ENCODE results near the gene OLFML2B. TPM values are rescaled to one million over a fixed set of nuclear protein-coding genes. Genes with fewer than 3 reads are reported as not detected.

The OLFML2B gene
- total RNA-seq, 4 donors from 2014 or later = 2.7 to 5.2 (median 3.6) TPM

DNA sequence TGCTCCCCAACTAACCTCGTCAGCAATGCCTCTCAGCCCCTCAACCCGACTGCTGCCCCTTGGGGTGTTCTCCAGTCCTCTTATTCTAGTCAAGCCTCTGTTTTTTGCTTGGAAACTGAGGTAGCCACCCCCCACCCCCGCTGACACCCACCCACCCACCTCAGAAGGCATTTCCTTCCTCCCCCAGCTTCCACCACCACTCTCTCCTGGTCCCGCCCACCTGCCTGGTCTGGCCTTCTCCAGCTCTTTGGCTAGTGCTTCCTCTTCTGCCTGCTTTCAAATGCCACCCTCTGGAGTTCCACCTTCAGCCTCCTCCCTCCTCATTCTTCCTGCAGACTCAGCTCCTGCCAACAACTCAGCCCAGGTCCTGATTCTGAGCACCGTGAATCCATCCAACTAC, 35.3 kb downstream of the OLFML2B start:
- 76% methylated on average over 5 of the region's 5 CpGs for WGBS
- no peaks in the 10 kb centered on the region for H3K27me3 ChIP-seq
- no peak overlapping the region for H3K27ac ChIP-seq
- peaks cover 13% of the 10 kb centered on the region for H3K36me3 ChIP-seq
- no peaks in the 10 kb centered on the region for H3K9me3 ChIP-seq
- H3K4me3 ChIP-seq = no peak overlapping the region
- no peak for DNase-seq (ENCODE audit: low spot score in 2 of 2)
- TF ChIP-seq POLR2A (IDR thresholded peaks at IDR 0.05) = no peak
- peaks cover 15% of the 10 kb centered on the region for H3K4me1 ChIP-seq

DNA sequence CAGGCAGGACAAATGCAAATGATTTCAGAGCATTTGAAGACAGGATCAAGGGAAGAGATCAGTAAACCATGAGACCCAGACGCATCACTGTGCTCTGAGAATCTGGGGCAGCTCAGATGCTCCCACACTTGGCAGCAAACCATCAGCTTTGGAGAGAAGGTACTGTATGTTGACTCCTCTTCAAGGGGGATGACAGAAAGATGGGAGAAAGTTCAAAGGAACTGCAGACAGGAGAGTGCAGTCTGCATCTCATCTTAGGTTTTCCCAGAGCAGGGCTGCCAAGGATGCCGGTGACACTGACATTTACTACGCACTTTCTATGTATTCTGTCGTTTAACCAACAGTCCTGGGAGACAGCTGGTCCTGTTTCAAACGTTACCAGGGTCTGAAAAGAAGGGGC, 35.8 kb downstream of the OLFML2B start:
- H3K36me3 ChIP-seq = peaks cover 13% of the 10 kb centered on the region
- WGBS = 81% methylated on average over 5 of the region's 5 CpGs
- no peak overlapping the region for H3K4me3 ChIP-seq
- no peaks in the 10 kb centered on the region for H3K27me3 ChIP-seq
- no peak overlapping the region for H3K27ac ChIP-seq
- TF ChIP-seq POLR2AphosphoS5 (IDR thresholded peaks at IDR 0.05) (no peak), CTCF (IDR thresholded peaks at IDR 0.05) (no peak), POLR2A (IDR thresholded peaks at IDR 0.05) (no peak), EP300 (IDR thresholded peaks at IDR 0.05) (no peak)
- no peak for DNase-seq (ENCODE audit: low spot score in 2 of 2)
- H3K4me1 ChIP-seq = peaks cover 15% of the 10 kb centered on the region
- no peaks in the 10 kb centered on the region for H3K9me3 ChIP-seq

DNA sequence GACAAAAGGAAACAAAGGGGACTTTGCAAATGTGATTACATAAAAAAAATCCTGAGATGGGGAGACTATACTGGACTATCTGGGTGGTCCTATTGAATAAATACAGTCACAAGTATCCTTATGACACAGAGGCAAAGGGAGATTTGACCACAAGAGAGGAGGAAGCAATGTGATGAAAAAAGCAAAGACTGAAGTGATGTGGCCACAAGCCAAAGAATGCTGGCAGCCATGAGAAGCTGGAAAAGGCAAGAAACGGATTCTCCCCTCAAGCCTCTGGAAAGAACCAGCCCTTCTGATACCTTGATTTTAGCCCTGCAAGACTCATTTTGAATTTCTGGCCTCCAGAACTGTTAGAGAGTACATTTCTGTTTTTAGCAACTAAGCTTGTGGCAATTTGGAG, 36.4 kb downstream of the OLFML2B start:
- Histone ChIP-seq H3K27me3 (no peaks in the 10 kb centered on the region), H3K9me3 (no peaks in the 10 kb centered on the region), H3K4me1 (peaks cover 15% of the 10 kb centered on the region), H3K4me3 (no peak overlapping the region), H3K36me3 (peaks cover 13% of the 10 kb centered on the region), H3K27ac (no peak overlapping the region)
- TF ChIP-seq EP300 (IDR thresholded peaks at IDR 0.05) (no peak), POLR2AphosphoS5 (IDR thresholded peaks at IDR 0.05) (no peak), CTCF (IDR thresholded peaks at IDR 0.05) (no peak), POLR2A (IDR thresholded peaks at IDR 0.05) (no peak)
- 32% methylated on average over 1 of the region's 1 CpG for WGBS
- no peak for DNase-seq (ENCODE audit: low spot score in 2 of 2)

DNA sequence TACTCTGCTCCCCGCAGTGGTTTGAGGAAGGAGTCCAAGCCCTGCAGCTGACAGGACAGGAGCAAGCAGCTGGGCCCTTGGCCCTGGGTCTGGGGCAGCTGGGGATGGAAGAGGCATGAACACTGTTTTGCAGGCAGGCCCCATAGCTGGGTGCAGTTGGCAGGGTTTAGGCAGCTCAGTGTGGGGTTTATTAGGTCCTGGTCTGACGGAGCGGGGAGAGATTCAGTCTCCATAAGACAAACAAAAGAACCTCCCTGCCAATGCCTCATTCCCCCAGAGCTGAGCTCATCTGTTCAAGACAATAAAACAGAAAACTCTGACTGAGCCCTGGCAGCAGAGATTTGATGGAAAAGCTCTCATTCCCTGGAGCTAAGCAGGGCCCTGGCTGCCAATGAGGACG, 37.3 kb downstream of the OLFML2B start:
- WGBS = 69% methylated on average over 3 of the region's 4 CpGs
- no peaks in the 10 kb centered on the region for H3K27me3 ChIP-seq
- TF ChIP-seq POLR2AphosphoS5 (IDR thresholded peaks at IDR 0.05) = no peak
- TF ChIP-seq EP300 (IDR thresholded peaks at IDR 0.05) = no peak
- TF ChIP-seq POLR2A (IDR thresholded peaks at IDR 0.05) = no peak
- no peak for TF ChIP-seq CTCF (IDR thresholded peaks at IDR 0.05)
- H3K9me3 ChIP-seq = no peaks in the 10 kb centered on the region
- no peak for DNase-seq (ENCODE audit: low spot score in 2 of 2)
- peak overlapping the region; percentile 24 for H3K27ac ChIP-seq
- H3K4me3 ChIP-seq = no peak overlapping the region
- peaks cover 9% of the 10 kb centered on the region for H3K36me3 ChIP-seq
- peaks cover 16% of the 10 kb centered on the region for H3K4me1 ChIP-seq

DNA sequence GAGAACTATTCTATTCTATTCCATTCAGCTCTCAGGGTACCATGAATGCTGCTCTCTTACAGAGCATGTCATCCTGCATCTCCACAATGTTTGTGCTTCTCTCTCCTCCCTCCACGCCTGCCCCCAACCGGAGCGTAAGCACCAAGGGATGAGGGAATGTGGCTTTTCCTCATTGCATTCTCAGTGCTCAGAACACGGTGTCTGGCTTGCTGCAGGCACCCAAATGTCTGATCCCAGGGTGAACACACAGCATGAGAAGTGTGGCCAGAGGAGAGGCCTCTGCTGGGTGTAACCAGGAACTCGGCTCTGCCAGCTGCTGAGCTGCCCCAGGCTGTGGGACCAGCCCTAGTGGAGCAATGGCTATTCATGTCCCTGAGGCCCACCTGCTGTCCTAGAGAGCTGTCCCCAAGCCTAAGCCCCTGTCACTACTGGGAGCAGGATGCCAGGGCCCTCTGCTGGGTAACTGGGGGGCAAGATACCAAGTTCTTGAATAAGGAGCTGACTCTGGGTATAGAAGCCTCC, 38.3 kb downstream of the OLFML2B start:
- Histone ChIP-seq H3K27me3 (no peaks in the 10 kb centered on the region), H3K4me1 (peaks cover 20% of the 10 kb centered on the region), H3K36me3 (peaks cover 9% of the 10 kb centered on the region), H3K27ac (no peak overlapping the region), H3K4me3 (no peak overlapping the region), H3K9me3 (no peaks in the 10 kb centered on the region)
- TF ChIP-seq POLR2A (IDR thresholded peaks at IDR 0.05) = no peak
- TF ChIP-seq POLR2AphosphoS5 (IDR thresholded peaks at IDR 0.05) = no peak
- no peak for TF ChIP-seq EP300 (IDR thresholded peaks at IDR 0.05)
- TF ChIP-seq CTCF (IDR thresholded peaks at IDR 0.05) = no peak
- 62% methylated on average over 5 of the region's 5 CpGs for WGBS
- no peak for DNase-seq (ENCODE audit: low spot score in 2 of 2)

GRCh38 chr1:161983725-161984124, 39.9 kb downstream of the OLFML2B start:
- no peak overlapping the region for H3K4me3 ChIP-seq
- H3K4me1 ChIP-seq = peaks cover 20% of the 10 kb centered on the region
- no peak for TF ChIP-seq CTCF (IDR thresholded peaks at IDR 0.05)
- no peak for TF ChIP-seq POLR2A (IDR thresholded peaks at IDR 0.05)
- TF ChIP-seq POLR2AphosphoS5 (IDR thresholded peaks at IDR 0.05) = no peak
- no peak for TF ChIP-seq EP300 (IDR thresholded peaks at IDR 0.05)
- H3K36me3 ChIP-seq = peaks cover 9% of the 10 kb centered on the region
- H3K9me3 ChIP-seq = no peaks in the 10 kb centered on the region
- H3K27me3 ChIP-seq = no peaks in the 10 kb centered on the region
- H3K27ac ChIP-seq = no peak overlapping the region
- no peak for DNase-seq (ENCODE audit: low spot score in 2 of 2)
- WGBS = 95% methylated on average over 16 of the region's 22 CpGs

All from suprapubic skin (tissue), 4 donors.